ENCODE measurements around the gene RAD51B.

- TF ChIP-seq CTCF (IDR thresholded peaks at IDR 0.05) (no peak), POLR2A (IDR thresholded peaks at IDR 0.05) (no peak)
Measured at GRCh38 chr14:68233101-68233784, 413.7 kb downstream of the RAD51B start.
